Neutrophil (primary cell): ENCODE measurements around the gene OR5F1.

Experiments used
- H3K27ac ChIP-seq: fragments of 200-600 bp; sonication (generic); 2 replicates; pipeline ENCODE4 v1.5.1; 2016; ENCODE audit warnings: mild to moderate bottlenecking, moderate library complexity
- H3K27me3 ChIP-seq: fragments of 200-600 bp; sonication (generic); 2 replicates; pipeline ENCODE4 v1.6.0; 2016; ENCODE audit warnings: mild to moderate bottlenecking
- H3K36me3 ChIP-seq: fragments of 200-600 bp; sonication (generic); 2 replicates; pipeline ENCODE4 v1.5.1; 2017
- H3K4me1 ChIP-seq, 2 experiments: fragments of 200-600 bp in 1 of 2; sonication (generic) in 1 of 2; 1 replicate in 1 of 2; 2 replicates in 1 of 2; pipeline versions ENCODE4 v1.5.1 to v1.6.1; 2013 to 2016; ENCODE audit warnings: low read depth in 1 of 2, low read length in 1 of 2, mild to moderate bottlenecking in 1 of 2, moderate library complexity in 1 of 2; ENCODE audit not compliant: control insufficient read depth in 1 of 2, insufficient read depth in 1 of 2
- H3K4me3 ChIP-seq, 2 experiments: fragments of 200-600 bp in 1 of 2; sonication (generic) in 1 of 2; 1 replicate in 1 of 2; 2 replicates in 1 of 2; pipeline ENCODE4 v1.5.1; 2013 to 2016; ENCODE audit warnings: low read depth in 1 of 2, low read length in 1 of 2, mild to moderate bottlenecking in 1 of 2, moderate library complexity in 1 of 2
- H3K9me3 ChIP-seq: fragments of 200-600 bp; sonication (generic); 2 replicates; pipeline ENCODE4 v1.5.1; 2016
- CTCF ChIP-seq: fragments of 200-600 bp; sonication (generic); IDR thresholded peaks from 2 replicates; pipeline ENCODE4 v1.5.1; 2016; ENCODE audit warnings: antibody characterized with exemption

The OR5F1 gene

GRCh38 chr11:55967914-55968313 is 26.5 kb downstream of the OR5F1 start:
- Histone ChIP-seq H3K27me3 (no peaks in the 10 kb centered on the region), H3K36me3 (no peaks in the 10 kb centered on the region), H3K4me1 (no peaks in the 10 kb centered on the region), H3K4me3 (no peak overlapping the region), H3K27ac (no peak overlapping the region), H3K9me3 (no peaks in the 10 kb centered on the region)
- TF ChIP-seq CTCF: no peak

- no peak overlapping the region for H3K4me3 ChIP-seq
- no peaks in the 10 kb centered on the region for H3K4me1 ChIP-seq
- no peak overlapping the region for H3K27ac ChIP-seq
- H3K9me3 ChIP-seq: no peaks in the 10 kb centered on the region
- no peak for TF ChIP-seq CTCF
- H3K36me3 ChIP-seq: no peaks in the 10 kb centered on the region
- no peaks in the 10 kb centered on the region for H3K27me3 ChIP-seq
Observed at GRCh38 chr11:55966391-55966790, 28.0 kb downstream of the OR5F1 start.

- H3K9me3 ChIP-seq: no peaks in the 10 kb centered on the region
- H3K27me3 ChIP-seq: no peaks in the 10 kb centered on the region
- TF ChIP-seq CTCF: no peak
- H3K4me3 ChIP-seq: no peak overlapping the region
- H3K27ac ChIP-seq: no peak overlapping the region
- no peaks in the 10 kb centered on the region for H3K36me3 ChIP-seq
- H3K4me1 ChIP-seq: no peaks in the 10 kb centered on the region
Observed at GRCh38 chr11:55956521-55956920, 37.9 kb downstream of the OR5F1 start.

- no peaks in the 10 kb centered on the region for H3K4me1 ChIP-seq
- no peak overlapping the region for H3K27ac ChIP-seq
Observed at GRCh38 chr11:55949330-55949729, 45.1 kb downstream of the OR5F1 start.

More at GRCh38 chr11:55949330-55949729, 45.1 kb downstream of the OR5F1 start:
- no peak for TF ChIP-seq CTCF
- H3K4me3 ChIP-seq: no peak overlapping the region
- no peaks in the 10 kb centered on the region for H3K9me3 ChIP-seq
- no peaks in the 10 kb centered on the region for H3K27me3 ChIP-seq
- no peaks in the 10 kb centered on the region for H3K36me3 ChIP-seq
